Endothelial cell of umbilical vein (primary cell): ENCODE results near the gene FOXD2. TPM values are rescaled to one million over a fixed set of nuclear protein-coding genes. Genes with fewer than 3 reads are reported as not detected.

Source experiments
- BruUV-seq: library from RNA; stranded (reverse); fragments of 400-500 nt; replicated peaks from 2 replicates; lab custom pipeline; 2021; lab: Mats Ljungman, UMichigan
- CTCF ChIA-PET: fragments of 300-600, 350-600 bp; sonication (Branson Sonifier 250); formaldehyde crosslinking; loops from one replicate; lab custom pipeline; 2021; ENCODE audit warnings: antibody characterized with exemption, inconsistent platforms; lab: Charles Lee
- POLR2A ChIA-PET: fragments of 300-600, 350-600 bp; sonication (Branson Sonifier 250); formaldehyde crosslinking; loops from one replicate; lab custom pipeline; 2021; ENCODE audit warnings: antibody characterized with exemption, inconsistent platforms; lab: Charles Lee
- DNase-seq: peaks from one replicate; pipeline ENCODE4 v3.0.0-alpha.2; 2011; ENCODE audit warnings: low read depth, low spot score
- FAIRE-seq: peaks from 2 replicates; lab custom pipeline; 2011; peaks lifted over from hg19 to GRCh38; lab: Jason Lieb, UNC
- H2AFZ ChIP-seq: 2 replicates; pipeline ENCODE4 v1.6.0; 2012; ENCODE audit warnings: low read depth, low read length, control low read depth, inconsistent platforms
- H3K27ac ChIP-seq: 2 replicates; pipeline ENCODE4 v1.5.1; 2011; ENCODE audit warnings: low read depth, mild to moderate bottlenecking, control low read depth, low read length, moderate library complexity; ENCODE audit not compliant: insufficient read depth
- H3K27me3 ChIP-seq, 2 experiments: 2 replicates each; pipeline versions ENCODE4 v1.6.0 to v1.6.1; 2011; ENCODE audit warnings: low read length in 2 of 2, mixed read lengths in 1 of 2; ENCODE audit not compliant: control insufficient read depth in 2 of 2, insufficient read depth in 2 of 2
- H3K36me3 ChIP-seq, 2 experiments: 2 replicates in 1 of 2; 3 replicates in 1 of 2; pipeline ENCODE4 v1.5.1; 2011; ENCODE audit warnings: low read length in 2 of 2, mild to moderate bottlenecking in 1 of 2, moderate library complexity in 1 of 2; ENCODE audit not compliant: control insufficient read depth in 2 of 2, insufficient read depth in 2 of 2; ENCODE audit errors: extremely low read depth in 1 of 2
- H3K4me1 ChIP-seq: 3 replicates; pipeline ENCODE4 v1.5.1; 2011; ENCODE audit warnings: mild to moderate bottlenecking, low read length; ENCODE audit not compliant: control insufficient read depth, insufficient read depth; ENCODE audit errors: extremely low read depth
- H3K4me2 ChIP-seq: 2 replicates; pipeline ENCODE4 v1.6.1; 2011; ENCODE audit warnings: low read length, control low read depth, mixed read lengths; ENCODE audit not compliant: insufficient read depth
- H3K4me3 ChIP-seq, 3 experiments: fragments of 200-600 bp in 1 of 3; sonication (generic), shearing (Covaris generic) in 1 of 3; replicated peaks in 1 of 3; 2 replicates each; pipeline ENCODE4 v1.5.1; 2011 to 2016; ENCODE audit warnings: control low read depth in 3 of 3, low read length in 3 of 3, mild to moderate bottlenecking in 2 of 3, inconsistent platforms in 1 of 3, low read depth in 1 of 3, moderate library complexity in 1 of 3; ENCODE audit not compliant: insufficient read depth in 1 of 3
- H3K79me2 ChIP-seq: 2 replicates; pipeline ENCODE4 v1.6.0; 2012; ENCODE audit warnings: low read length, inconsistent platforms; ENCODE audit not compliant: control insufficient read depth, insufficient read depth
- H3K9ac ChIP-seq: replicated peaks from 2 replicates; pipeline ENCODE3; 2011; ENCODE audit warnings: low read length, control low read depth; ENCODE audit not compliant: insufficient read depth; ENCODE audit errors: extremely low read depth
- H3K9me1 ChIP-seq: replicated peaks from 3 replicates; pipeline ENCODE4 v1.6.0; 2011; ENCODE audit warnings: mild to moderate bottlenecking, low read length; ENCODE audit not compliant: control insufficient read depth, insufficient read depth; ENCODE audit errors: extremely low read depth
- H3K9me3 ChIP-seq: replicated peaks from 2 replicates; pipeline ENCODE4 v1.5.1; 2012; ENCODE audit warnings: low read length, inconsistent platforms; ENCODE audit not compliant: control insufficient read depth, insufficient read depth
- H4K20me1 ChIP-seq: replicated peaks from 2 replicates; pipeline ENCODE3; 2011; ENCODE audit warnings: mild to moderate bottlenecking, low read length; ENCODE audit not compliant: control insufficient read depth, insufficient read depth; ENCODE audit errors: extremely low read depth
- FOS ChIP-seq: IDR thresholded peaks from 2 replicates; pipeline ENCODE4 v1.6.1; 2011; ENCODE audit warnings: mild to moderate bottlenecking, low read length, moderate library complexity, borderline replicate concordance; ENCODE audit not compliant: insufficient read depth
- GATA2 ChIP-seq: IDR thresholded peaks from 2 replicates; pipeline ENCODE4 v1.7.0; 2011; ENCODE audit warnings: low read depth, mild to moderate bottlenecking, moderate library complexity, mixed read lengths, low read length; ENCODE audit not compliant: insufficient read length, insufficient read depth
- dilution Hi-C: fragments of 300-500 bp; cut with MboI; formaldehyde crosslinking; loops from one replicate; pipeline ENCODE4 v1.15.0; 2019; ENCODE audit warnings: low sequenced_read_pairs; ENCODE audit not compliant: extremely low pct_ligation_motif_present
- intact Hi-C: fragments of 100-400 bp; cut with micrococcal nuclease; formaldehyde crosslinking; loops from one replicate; pipeline ENCODE4 v1.10.0; 2022
- polyA plus RNA-seq, 4 experiments: library from polyadenylated mRNA; depleted of rRNA in 3 of 4; stranded (reverse) in 3 of 4; unstranded in 1 of 4; fragments of >200 nt; gene quantifications; 2 replicates each; pipeline versions ENCODE4 v1.2.1 to v1.2.3, GENCODE V29; 2011 to 2012; ENCODE audit warnings: missing spikeins in 1 of 4
- total RNA-seq: library from RNA; stranded (reverse); gene quantifications from 2 replicates; pipeline ENCODE4 v1.2.3, GENCODE V29; 2021

FOXD2 gene
- total and polyA plus RNA-seq, 2 donors (not counting 3 experiments of a cell fraction or from before 2014, with no cell fraction given), result 0.01 to 0.09 TPM

GRCh38 chr1:47487850-47488450 is 50.1 kb downstream of the FOXD2 start:
- H3K4me1 ChIP-seq, result no peaks in the 10 kb centered on the region
- no peaks in the 10 kb centered on the region for H3K79me2 ChIP-seq
- H4K20me1 ChIP-seq, result no peaks in the 10 kb centered on the region
- no peak overlapping the region for H2AFZ ChIP-seq
- TF ChIP-seq FOS (peak; percentile 16), GATA2 (no peak)
- H3K4me3 ChIP-seq, result no peak overlapping the region
- DNase-seq, result no peak
- H3K27ac ChIP-seq, result no peak overlapping the region
- no peak overlapping the region for H3K4me2 ChIP-seq
- POLR2A ChIA-PET, result no interaction called here
- no peaks in the 10 kb centered on the region for H3K36me3 ChIP-seq
- no peaks in the 10 kb centered on the region for H3K9me3 ChIP-seq
- CTCF ChIA-PET, result interaction anchor here (1.0 to 2.6 kb wide), 2 partner anchors 39 to 238 kb away, joined by 4 to 9 read pairs; no protein-coding TSS in a partner anchor
- dilution Hi-C loops, result no loop called here
- H3K9me1 ChIP-seq, result no peaks in the 10 kb centered on the region
- H3K27me3 ChIP-seq, result no peaks in the 10 kb centered on the region
- BruUV-seq, result no TSS peak
- intact Hi-C loops, result no loop called here
- no peak for FAIRE-seq
- H3K9ac ChIP-seq, result no peak overlapping the region

Other genes starting within 250 kb of the FOXD2 start
- gene PDZK1IP1, start 248.0 kb upstream of the FOXD2 start, total RNA-seq, result not detected in 2 replicates
- 0.52 and 0.60 TPM in 2 replicates for gene PDZK1IP1, start 248.0 kb upstream of the FOXD2 start, polyA plus RNA-seq
- 50.2 and 52.4 TPM in 2 replicates for gene TAL1, start 205.8 kb upstream of the FOXD2 start, total RNA-seq
- 30.8 and 36.7 TPM in 2 replicates for gene TAL1, start 205.8 kb upstream of the FOXD2 start, polyA plus RNA-seq
- gene STIL, start 123.9 kb upstream of the FOXD2 start, total RNA-seq, result 24.7 and 28.1 TPM in 2 replicates
- gene STIL, start 123.9 kb upstream of the FOXD2 start, polyA plus RNA-seq, result 8.5 and 10.3 TPM in 2 replicates
- gene CMPK1, start 104.3 kb upstream of the FOXD2 start, total RNA-seq, result 79.6 and 90.0 TPM in 2 replicates
- gene CMPK1, start 104.3 kb upstream of the FOXD2 start, polyA plus RNA-seq, result 9.7 and 16.4 TPM in 2 replicates
- gene FOXE3, start 21.8 kb upstream of the FOXD2 start, total RNA-seq, result not detected in 2 replicates
- 0.06 TPM in 1 of 2 replicates, not detected in the other for gene FOXE3, start 21.8 kb upstream of the FOXD2 start, polyA plus RNA-seq